Aorta (tissue), 5 donors: ENCODE measurements around the gene KLC4. TPM values are rescaled to one million over a fixed set of nuclear protein-coding genes. Genes with fewer than 3 reads are reported as not detected.

ENCODE experiments used
- ATAC-seq: fragments of 200-7000 bp; cut with Tn5 transposase; one replicate; pipeline ENCODE4 v1.9.1; 2022; ENCODE audit warnings: moderate library complexity; ENCODE audit not compliant: low FRiP score
- DNase-seq, 2 donors: peaks; one replicate each; pipeline ENCODE4 v3.0.0-alpha.2; 2020
- H3K27ac ChIP-seq, 2 donors: one replicate each; pipeline ENCODE4 v1.5.1; 2013; ENCODE audit warnings: low read length in 2 of 2, mild to moderate bottlenecking in 2 of 2, moderate library complexity in 2 of 2, control low read depth in 1 of 2, inconsistent platforms in 1 of 2, low read depth in 1 of 2
- H3K27me3 ChIP-seq, 2 donors: one replicate each; pipeline ENCODE4 v1.6.1; 2013; ENCODE audit warnings: control low read depth in 1 of 2, low read length in 1 of 2, mild to moderate bottlenecking in 1 of 2, moderate library complexity in 1 of 2; ENCODE audit not compliant: insufficient read depth in 2 of 2, control insufficient read depth in 1 of 2
- H3K36me3 ChIP-seq, 2 donors: one replicate each; pipeline ENCODE4 v1.6.1; 2013; ENCODE audit warnings: control low read depth in 1 of 2, low read length in 1 of 2, mild to moderate bottlenecking in 1 of 2; ENCODE audit not compliant: insufficient read depth in 2 of 2, control insufficient read depth in 1 of 2
- H3K4me1 ChIP-seq, 2 donors: one replicate each; pipeline ENCODE4 v1.6.1; 2013; ENCODE audit warnings: low read length in 2 of 2, control low read depth in 1 of 2, mild to moderate bottlenecking in 1 of 2, moderate library complexity in 1 of 2; ENCODE audit not compliant: insufficient read depth in 2 of 2, control insufficient read depth in 1 of 2
- H3K4me3 ChIP-seq, 2 donors: one replicate each; pipeline ENCODE4 v1.5.1; 2013; ENCODE audit warnings: low read length in 2 of 2, control low read depth in 1 of 2, mild to moderate bottlenecking in 1 of 2
- H3K9me3 ChIP-seq: one replicate; pipeline ENCODE4 v1.6.1; 2013; ENCODE audit warnings: mild to moderate bottlenecking, low read length; ENCODE audit not compliant: control insufficient read depth
- WGBS, 2 donors: extraction: QIAGEN DNeasy Blood & Tissue Kit; methylation state at CpG; one replicate each; pipeline ENCODE4 v1.1.7; 2013; 5-methylcytosine and 5-hydroxymethylcytosine counted together
- intact Hi-C, 2 donors: fragments of 100-400 bp; cut with DNase I; formaldehyde crosslinking; loops; one replicate each; pipeline versions ENCODE4 v1.14.2 to v1.15.0; 2022
- long read RNA-seq, 2 donors: library from polyadenylated mRNA; unstranded; transcript quantifications; one replicate each; pipeline ENCODE4 v2.0.0, GENCODE V29; 2020 to 2021
- polyA plus RNA-seq, 2 donors: library from polyadenylated mRNA; stranded (reverse); fragments of 200-250 nt; gene quantifications; one replicate each; pipeline ENCODE4 v1.2.3, GENCODE V29; 2013
- total RNA-seq, 2 donors: library from RNA; stranded (reverse); fragmentation: NEBNext Ultra II Directional; extraction: Animal tissue kit (Norgen Biotek cat#: 25700); gene quantifications; one replicate each; pipeline ENCODE4 v1.2.1, GENCODE V29; 2021
- donor health status: healthy with polysubstance abuse.
- donor health status: Bipolar disorder and iron deficiency.
- donor health status: DM: no; HTN: no; CAD: no.
- donor health status: DM: no; HTN: no; CAD: no.
- donor health status: DM: yes; HTN: yes; CAD: no.

The KLC4 gene
- 10 to 100 TPM; 20.1 to 35.0 TPM for total RNA-seq
- polyA plus RNA-seq: 10 to 100 TPM; 34.6 to 54.9 TPM
- long read RNA-seq, donor 1, transcript KLC4-202 (16 exons, 2,404 nt): major isoform, 28 of 52 reads
- long read RNA-seq, donor 1, partial matches to known transcripts: 14 of 52 reads
- long read RNA-seq, donor 1, other reads (novel, unspliced or antisense): 7 of 52 reads
- long read RNA-seq, donor 2, transcript KLC4-202 (16 exons, 2,404 nt): major isoform, 5 of 16 reads
- long read RNA-seq, donor 2, partial matches to known transcripts: 6 of 16 reads
- long read RNA-seq, donor 2, other reads (novel, unspliced or antisense): 4 of 16 reads

- Histone ChIP-seq H3K9me3 (no peaks in the 10 kb centered on the region), H3K4me1 (no peaks in the 10 kb centered on the region), H3K4me3 (peak within 1 kb of the TSS; percentile 71 to 79), H3K27ac (peak within 1 kb of the TSS in 1 of 2 donors; percentile 28), H3K36me3 (peaks cover 0 to 3% of the 10 kb centered on the region in 2 donors), H3K27me3 (no peaks in the 10 kb centered on the region)
- 1% methylated on average over 64 of the region's 64 CpGs for WGBS, 2 donors
- DNase-seq (peak; percentile 99), ATAC-seq (peak; percentile 98)
- intact Hi-C loops: no loop called here
Observed at GRCh38 chr6:43059168-43060033, at the start of gene KLC4, which contains the start of gene MRPL2. KLC4 (plus strand) TSS chr6:43059631; CDS start chr6:43061336, 1,705 bp downstream. MRPL2 (minus strand) TSS chr6:43059434; CDS start chr6:43059381, 53 bp downstream.

GRCh38 chr6:43011207-43011606 lies 48.2 kb upstream of the KLC4 start:
- H3K4me1 ChIP-seq: no peaks in the 10 kb centered on the region
- intact Hi-C loops: loop anchor here in 1 of 2 donors (5.0 kb wide), 1 partner anchor 34 kb away; the partner anchor contains the start of gene PEX6
- 69% methylated on average over 6 of the region's 6 CpGs for WGBS, 2 donors
- H3K4me3 ChIP-seq: no peak overlapping the region
- H3K36me3 ChIP-seq: peaks cover 0 to 3% of the 10 kb centered on the region in 2 donors
- ATAC-seq (no peak), DNase-seq (no peak)
- no peaks in the 10 kb centered on the region for H3K27me3 ChIP-seq
- no peaks in the 10 kb centered on the region for H3K9me3 ChIP-seq
- H3K27ac ChIP-seq: no peak overlapping the region

- no peaks in the 10 kb centered on the region for H3K27me3 ChIP-seq
- ATAC-seq (no peak), DNase-seq (no peak)
- no peak overlapping the region for H3K27ac ChIP-seq
- H3K4me3 ChIP-seq: no peak overlapping the region
- no peaks in the 10 kb centered on the region for H3K9me3 ChIP-seq
- H3K4me1 ChIP-seq: no peaks in the 10 kb centered on the region
- peaks cover 0 to 3% of the 10 kb centered on the region in 2 donors for H3K36me3 ChIP-seq
- WGBS, 2 donors: 66 to 73% methylated on average over 6 of the region's 6 CpGs
- intact Hi-C loops: loop anchor here in 1 of 2 donors (5.0 kb wide), 1 partner anchor 35 kb away; the partner anchor contains the start of gene PEX6
Observed at GRCh38 chr6:43012364-43012763, 47.1 kb upstream of the KLC4 start.

GRCh38 chr6:43013097-43013842 lies 46.2 kb upstream of the KLC4 start:
- Histone ChIP-seq H3K4me1 (no peaks in the 10 kb centered on the region), H3K27me3 (no peaks in the 10 kb centered on the region), H3K9me3 (no peaks in the 10 kb centered on the region), H3K36me3 (peaks cover 0 to 3% of the 10 kb centered on the region in 2 donors), H3K4me3 (peak overlapping the region; percentile 69 to 90), H3K27ac (peak overlapping the region in 1 of 2 donors; percentile 31)
- intact Hi-C loops: loop anchor here (1.0 to 5.0 kb wide), 2 partner anchors 36 to 84 kb away; partner anchors contain the start of genes CNPY3 (in 1 of the 2) and PEX6 (in 1 of the 2)
- no peak for DNase-seq
- WGBS, 2 donors: 2% methylated on average over 25 of the region's 25 CpGs
- ATAC-seq: no peak

- 0% methylated on average over 51 of the region's 51 CpGs for WGBS, 2 donors
- intact Hi-C loops: loop anchor here (1.0 to 5.0 kb wide), 4 partner anchors 37 to 85 kb away; partner anchors contain the start of genes CNPY3 (in 1 of the 2), CUL7 (in 1 of the 2) and PEX6 (in 1 of the 2)
- peak; percentile 99 to 100 for DNase-seq
- ATAC-seq: peak; percentile 97
- Histone ChIP-seq H3K27me3 (no peaks in the 10 kb centered on the region), H3K4me1 (no peaks in the 10 kb centered on the region), H3K27ac (peak within 1 kb of the TSS in 1 of 2 donors; percentile 31), H3K36me3 (peaks cover 0 to 3% of the 10 kb centered on the region in 2 donors), H3K9me3 (no peaks in the 10 kb centered on the region), H3K4me3 (peak within 1 kb of the TSS; percentile 90 to 94)
Observed at GRCh38 chr6:43013843-43014433, 45.5 kb upstream of the KLC4 start, which contains the start of the genes KLHDC3 and MEA1. KLHDC3 (plus strand) TSS chr6:43014249; CDS start chr6:43017193, 2,944 bp downstream. MEA1 (minus strand) TSS chr6:43013946; CDS start chr6:43013813, 133 bp downstream.

- WGBS, 2 donors: 0 to 1% methylated on average over 7 of the region's 7 CpGs
- intact Hi-C loops: loop anchor here (2.0 to 5.0 kb wide), 3 partner anchors 37 to 40 kb away; partner anchors contain the start of genes CUL7 (in 1 of the 2) and PEX6 (in 1 of the 2)
- no peaks in the 10 kb centered on the region for H3K9me3 ChIP-seq
- ATAC-seq: no peak
- peak overlapping the region; percentile 71 to 94 for H3K4me3 ChIP-seq
- no peak overlapping the region for H3K27ac ChIP-seq
- H3K27me3 ChIP-seq: no peaks in the 10 kb centered on the region
- DNase-seq: no peak
- peaks cover 0 to 3% of the 10 kb centered on the region in 2 donors for H3K36me3 ChIP-seq
- no peaks in the 10 kb centered on the region for H3K4me1 ChIP-seq
Observed at GRCh38 chr6:43014434-43014909, 45.0 kb upstream of the KLC4 start.

- no peak for ATAC-seq
- no peaks in the 10 kb centered on the region for H3K9me3 ChIP-seq
- peaks cover 0 to 1% of the 10 kb centered on the region in 2 donors for H3K36me3 ChIP-seq
- no peak for DNase-seq
- no peaks in the 10 kb centered on the region for H3K4me1 ChIP-seq
- no peak overlapping the region for H3K4me3 ChIP-seq
- peak overlapping the region in 1 of 2 donors; percentile 25 for H3K27ac ChIP-seq
- WGBS, 2 donors: 29 to 37% methylated on average over 7 of the region's 7 CpGs
- no peaks in the 10 kb centered on the region for H3K27me3 ChIP-seq
- intact Hi-C loops: no loop called here
Observed at GRCh38 chr6:43016176-43016942, 43.1 kb upstream of the KLC4 start.
